Effector memory CD4-positive, alpha-beta T cell (primary cell): ENCODE measurements around the gene RNASEH2C.
"Not testable (repeated sequence)": the region's sequence is repeated elsewhere in the genome, so short reads cannot be mapped to it uniquely, and the experiment has no call there.

ENCODE experiments used
- DNase-seq, 3 donors: peaks; one replicate each; pipeline ENCODE4 v3.0.0-alpha.2; 2020
- H3K27ac ChIP-seq: 2 replicates; pipeline ENCODE4 v1.7.0; 2013; ENCODE audit warnings: mild to moderate bottlenecking, low read length, moderate library complexity; ENCODE audit not compliant: insufficient read depth, poor library complexity, severe bottlenecking
- H3K27me3 ChIP-seq: replicated peaks from 2 replicates; pipeline ENCODE4 v1.7.0; 2013; ENCODE audit warnings: mild to moderate bottlenecking, low read length; ENCODE audit not compliant: insufficient read depth, control insufficient read depth, poor library complexity, severe bottlenecking
- H3K36me3 ChIP-seq: 2 replicates; pipeline ENCODE4 v1.7.0; 2013; ENCODE audit warnings: mild to moderate bottlenecking, low read length, moderate library complexity; ENCODE audit not compliant: control insufficient read depth, insufficient read depth
- H3K4me1 ChIP-seq: 2 replicates; pipeline ENCODE4 v1.7.0; 2013; ENCODE audit warnings: low read length, mild to moderate bottlenecking; ENCODE audit not compliant: control insufficient read depth, insufficient read depth, poor library complexity, severe bottlenecking
- H3K4me3 ChIP-seq: 2 replicates; pipeline ENCODE4 v1.7.0; 2013; ENCODE audit warnings: low read length, low read depth, mild to moderate bottlenecking; ENCODE audit not compliant: insufficient read depth, poor library complexity, severe bottlenecking
- H3K9me3 ChIP-seq: 2 replicates; pipeline ENCODE4 v1.7.0; 2013; ENCODE audit warnings: mild to moderate bottlenecking, low read length, moderate library complexity; ENCODE audit not compliant: control insufficient read depth

The RNASEH2C gene

DNA sequence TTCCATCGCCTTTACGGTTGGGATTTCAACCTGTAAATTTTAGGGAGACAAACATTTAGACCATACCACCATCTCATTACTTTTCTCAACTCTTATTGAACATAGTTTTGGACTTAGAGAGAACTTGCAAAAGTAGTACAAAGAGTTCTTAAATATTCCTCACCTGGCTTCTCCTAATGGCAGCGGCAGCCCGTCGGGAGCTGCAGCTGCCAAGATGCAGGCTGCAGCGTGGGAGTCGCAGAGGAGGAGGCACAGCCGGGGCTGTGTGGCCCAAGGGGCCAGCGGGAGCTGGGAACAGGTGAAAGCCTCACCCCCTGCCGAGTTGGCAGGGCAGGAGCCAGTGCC, 23.1 kb upstream of the RNASEH2C start:
- Histone ChIP-seq H3K27me3 (peaks cover 3% of the 10 kb centered on the region), H3K4me3 (no peak overlapping the region), H3K36me3 (no peaks in the 10 kb centered on the region), H3K27ac (no peak overlapping the region), H3K9me3 (no peaks in the 10 kb centered on the region), H3K4me1 (no peaks in the 10 kb centered on the region)
- no peak for DNase-seq

DNA sequence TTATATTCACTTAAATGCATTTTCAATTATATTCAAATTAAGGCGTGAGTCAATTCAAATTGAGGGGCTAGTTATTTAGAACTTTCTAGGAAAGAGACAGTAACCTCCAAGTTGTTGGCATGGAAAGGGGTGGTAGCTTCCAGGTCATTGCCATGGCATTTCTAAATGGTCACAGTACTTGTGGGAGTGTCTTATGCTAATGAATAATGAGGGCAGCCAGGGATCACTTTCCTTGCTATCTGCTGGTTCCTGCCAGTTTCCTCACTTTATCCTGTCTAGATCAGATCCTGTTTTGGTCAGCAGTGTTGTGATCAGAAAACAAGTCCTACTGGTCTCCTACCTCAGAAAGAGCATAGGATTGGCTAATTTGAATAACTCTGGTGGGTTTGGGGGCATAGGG, 21.8 kb upstream of the RNASEH2C start:
- Histone ChIP-seq H3K4me3 (no peak overlapping the region), H3K27ac (no peak overlapping the region), H3K36me3 (no peaks in the 10 kb centered on the region), H3K27me3 (no peaks in the 10 kb centered on the region), H3K9me3 (no peaks in the 10 kb centered on the region), H3K4me1 (no peaks in the 10 kb centered on the region)
- no peak for DNase-seq

DNA sequence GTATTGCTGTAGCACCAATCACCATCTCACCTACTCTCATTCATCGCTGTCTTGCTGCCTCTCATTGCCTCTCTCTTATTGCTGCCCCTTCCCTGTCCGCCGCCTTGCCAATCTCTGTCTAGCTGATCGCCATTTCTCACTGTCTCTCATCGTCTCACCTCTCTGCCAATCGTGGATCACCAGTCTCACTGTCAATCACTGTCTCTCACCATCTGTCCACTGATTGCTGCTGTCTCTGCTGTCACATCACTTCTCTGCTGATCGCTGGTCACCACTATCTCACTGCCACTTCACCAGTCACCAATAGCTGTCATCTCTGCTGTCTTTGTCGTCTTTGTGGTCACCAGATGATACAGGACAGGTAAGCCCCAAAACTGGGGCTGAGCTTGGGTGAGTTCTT, 20.6 kb upstream of the RNASEH2C start:
- Histone ChIP-seq H3K9me3 (no peaks in the 10 kb centered on the region), H3K4me3 (no peak overlapping the region), H3K27me3 (no peaks in the 10 kb centered on the region), H3K36me3 (no peaks in the 10 kb centered on the region), H3K27ac (no peak overlapping the region), H3K4me1 (no peaks in the 10 kb centered on the region)
- no peak for DNase-seq

DNA sequence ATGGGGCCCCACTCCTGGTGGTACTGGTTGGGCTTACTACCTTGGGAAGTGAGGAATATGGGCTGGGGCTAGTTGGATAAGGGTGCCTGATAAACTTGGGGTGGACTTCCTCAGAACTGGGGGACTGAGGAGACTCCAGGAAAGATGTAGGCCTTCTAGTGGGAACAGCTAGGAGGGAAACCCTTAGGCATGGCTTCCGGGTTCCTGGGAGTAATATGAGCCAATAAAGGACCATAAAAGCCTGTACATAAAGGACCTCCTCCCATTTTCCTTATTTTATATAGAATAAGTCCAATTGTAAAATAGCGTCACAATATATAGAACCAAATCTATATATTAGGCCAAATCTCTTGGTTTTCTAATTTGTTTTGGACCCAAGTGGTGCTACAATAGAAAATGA, 18.4 kb upstream of the RNASEH2C start:
- Histone ChIP-seq H3K9me3 (no peaks in the 10 kb centered on the region), H3K4me1 (no peaks in the 10 kb centered on the region), H3K4me3 (no peak overlapping the region), H3K27ac (no peak overlapping the region), H3K36me3 (no peaks in the 10 kb centered on the region), H3K27me3 (no peaks in the 10 kb centered on the region)
- DNase-seq: no peak

DNA sequence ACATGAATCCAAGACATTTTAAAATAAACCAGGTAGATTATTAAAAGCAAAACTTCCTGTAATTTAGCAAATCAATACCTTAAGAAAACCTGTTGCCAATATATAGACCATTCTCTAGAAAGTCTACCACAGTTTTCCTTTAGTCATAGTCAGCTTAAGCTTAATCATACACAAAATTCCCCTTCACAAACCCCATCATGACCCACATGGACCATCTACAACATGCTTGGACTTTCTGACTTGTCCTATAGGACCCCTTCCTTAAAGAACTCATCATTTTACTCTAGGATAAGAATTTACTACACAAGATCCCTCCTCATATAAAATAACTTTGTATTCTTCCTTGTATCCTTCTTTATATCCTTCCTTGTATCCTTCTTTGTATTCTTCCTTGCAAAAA, 16.2 kb upstream of the RNASEH2C start:
- Histone ChIP-seq H3K4me1 (no peaks in the 10 kb centered on the region), H3K27ac (no peak overlapping the region)
- DNase-seq: no peak

DNA sequence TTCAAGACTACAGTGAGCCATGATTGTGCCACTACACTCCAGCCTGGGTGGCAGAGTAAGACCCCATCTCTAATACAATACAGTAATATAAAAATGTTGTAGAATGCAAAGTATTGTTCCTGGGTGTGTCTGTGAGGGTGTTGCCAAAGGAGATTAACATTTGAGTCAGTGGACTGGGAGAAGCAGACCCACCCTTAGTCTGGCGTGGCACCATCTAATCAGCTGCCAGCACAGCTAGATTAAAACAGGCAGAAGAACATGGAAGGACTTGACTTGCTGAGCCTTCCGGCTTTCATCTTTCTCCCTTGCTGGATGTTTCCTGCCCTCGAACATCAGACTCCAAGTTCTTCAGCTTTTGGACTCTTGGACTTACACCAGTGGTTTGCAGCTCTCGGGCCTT, 14.5 kb upstream of the RNASEH2C start:
- DNase-seq, H3K4me1 ChIP-seq: not testable (repeated sequence)

More for the DNA sequence above, 16.2 kb upstream of the RNASEH2C start:
- Histone ChIP-seq H3K4me3 (no peak overlapping the region), H3K36me3 (no peaks in the 10 kb centered on the region), H3K27me3 (no peaks in the 10 kb centered on the region), H3K9me3 (no peaks in the 10 kb centered on the region)

DNA sequence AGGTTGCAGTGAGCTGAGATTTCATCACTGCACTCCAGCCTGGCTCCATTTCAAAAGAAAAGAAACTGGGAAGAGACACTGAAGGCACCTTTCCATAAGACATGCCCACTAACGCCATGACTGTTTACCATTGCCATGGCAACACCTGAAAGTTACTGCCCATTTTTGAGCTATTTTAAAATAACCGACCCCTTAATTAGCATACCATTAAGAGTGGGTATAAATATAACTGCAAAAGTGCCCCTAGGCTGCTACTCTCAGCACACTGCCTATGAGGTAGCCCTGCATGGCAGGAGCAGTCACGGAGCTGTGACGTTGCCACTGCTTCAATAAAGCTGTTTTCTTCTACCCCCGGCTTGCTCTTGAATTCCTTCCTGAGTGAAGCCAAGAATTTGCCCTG, 9.9 kb upstream of the RNASEH2C start:
- H3K4me3 ChIP-seq: no peak overlapping the region
- no peak overlapping the region for H3K27ac ChIP-seq
- H3K27me3 ChIP-seq: no peaks in the 10 kb centered on the region
- H3K4me1 ChIP-seq: no peaks in the 10 kb centered on the region
- no peak for DNase-seq
- no peaks in the 10 kb centered on the region for H3K9me3 ChIP-seq
- H3K36me3 ChIP-seq: no peaks in the 10 kb centered on the region

More for the DNA sequence above, 14.5 kb upstream of the RNASEH2C start:
- H3K27me3 ChIP-seq, H3K9me3 ChIP-seq, H3K36me3 ChIP-seq, H3K27ac ChIP-seq, H3K4me3 ChIP-seq: not testable (repeated sequence)

DNA sequence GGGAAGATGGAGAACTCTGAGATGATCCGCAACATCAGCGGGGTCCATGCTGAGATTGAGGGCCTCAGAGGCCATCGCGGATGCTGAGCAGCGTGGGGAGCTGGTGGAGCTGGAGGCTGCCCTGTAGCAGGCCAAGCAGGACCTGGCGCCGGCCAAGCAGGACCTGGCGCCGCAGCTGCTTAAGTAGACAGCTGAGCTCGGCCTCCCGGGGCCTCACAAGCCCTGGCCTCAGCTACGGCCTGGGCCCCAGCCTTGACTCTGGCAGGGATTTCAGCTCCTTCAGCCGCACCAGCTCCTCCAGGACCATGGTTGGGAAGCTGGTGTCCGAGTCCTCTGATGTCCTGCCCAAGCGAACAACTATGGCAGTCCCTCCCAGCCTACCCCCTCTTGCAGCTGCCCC, 7.3 kb upstream of the RNASEH2C start:
- DNase-seq: no peak
- H3K27ac ChIP-seq: no peak overlapping the region
- no peak overlapping the region for H3K4me3 ChIP-seq
- H3K36me3 ChIP-seq: no peaks in the 10 kb centered on the region
- no peaks in the 10 kb centered on the region for H3K4me1 ChIP-seq
- no peaks in the 10 kb centered on the region for H3K27me3 ChIP-seq
- no peaks in the 10 kb centered on the region for H3K9me3 ChIP-seq

DNA sequence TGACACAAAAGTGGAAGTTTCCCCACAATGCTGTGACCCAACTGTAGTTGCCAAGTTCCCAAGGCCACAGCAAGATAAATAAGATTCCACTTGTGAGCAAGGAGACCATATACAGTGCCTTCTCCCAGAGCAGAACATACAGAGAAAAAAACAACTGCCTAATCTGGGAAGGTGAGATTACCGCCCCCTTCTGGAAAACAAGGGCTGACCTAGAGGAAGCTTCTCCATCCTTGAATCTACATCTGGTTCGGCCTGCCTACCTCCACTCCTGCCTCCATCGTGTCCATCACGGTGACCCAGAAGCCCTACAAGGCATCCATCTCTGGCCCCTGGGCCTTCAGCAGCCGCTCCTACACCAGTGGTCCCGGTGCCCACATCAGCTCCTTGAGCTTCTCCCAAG, 6.1 kb upstream of the RNASEH2C start:
- Histone ChIP-seq H3K36me3 (no peaks in the 10 kb centered on the region), H3K27ac (no peak overlapping the region), H3K4me1 (no peaks in the 10 kb centered on the region), H3K9me3 (no peaks in the 10 kb centered on the region), H3K27me3 (no peaks in the 10 kb centered on the region), H3K4me3 (no peak overlapping the region)
- no peak for DNase-seq

DNA sequence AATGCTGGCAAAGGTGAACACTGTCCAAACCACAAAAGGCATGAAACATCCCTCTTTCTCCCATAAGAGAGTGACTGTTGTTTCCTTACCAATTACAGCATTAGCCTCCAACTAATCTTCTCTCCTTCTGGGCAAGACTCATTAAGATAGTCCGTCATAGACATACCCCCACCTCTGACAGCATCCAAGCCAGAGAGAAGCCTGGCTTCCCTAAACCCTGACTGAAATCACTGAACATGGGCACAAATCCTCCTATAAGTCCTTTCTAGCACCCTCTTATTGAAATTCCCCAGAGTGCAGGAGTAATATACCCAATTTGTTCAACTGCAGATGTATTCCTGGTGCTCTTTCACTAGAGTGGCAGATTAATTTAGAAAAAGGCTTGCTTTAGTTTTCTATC, 1.7 kb upstream of the RNASEH2C start:
- Histone ChIP-seq H3K4me3 (no peak overlapping the region), H3K9me3 (no peaks in the 10 kb centered on the region), H3K4me1 (peaks cover 15% of the 10 kb centered on the region), H3K27ac (no peak overlapping the region), H3K27me3 (no peaks in the 10 kb centered on the region), H3K36me3 (peaks cover 13% of the 10 kb centered on the region)
- DNase-seq: no peak

DNA sequence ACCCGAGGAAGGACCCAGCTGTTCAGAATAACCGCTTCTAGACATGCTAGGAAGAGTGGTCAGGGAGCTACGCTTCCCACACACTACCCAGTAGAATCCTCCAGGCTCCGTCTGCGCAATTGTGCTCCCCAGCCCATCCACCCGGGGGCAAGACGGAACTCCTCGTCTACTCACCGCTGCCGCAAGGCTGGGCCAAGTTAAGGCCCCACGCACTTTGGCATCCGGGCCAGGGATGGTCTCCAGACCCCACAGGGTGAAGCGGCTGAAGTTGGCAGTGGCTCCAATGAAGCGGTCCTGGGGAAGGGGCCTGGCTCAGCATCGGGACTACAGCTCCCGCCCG, 757 bp downstream of the RNASEH2C start:
- Histone ChIP-seq H3K4me1 (peaks cover 15% of the 10 kb centered on the region), H3K27ac (peak overlapping the region; percentile 70), H3K9me3 (no peaks in the 10 kb centered on the region), H3K4me3 (peak overlapping the region; percentile 78), H3K27me3 (no peaks in the 10 kb centered on the region), H3K36me3 (peaks cover 33% of the 10 kb centered on the region)
- no peak for DNase-seq
